ENCODE data around the gene NR2E3.

DNA sequence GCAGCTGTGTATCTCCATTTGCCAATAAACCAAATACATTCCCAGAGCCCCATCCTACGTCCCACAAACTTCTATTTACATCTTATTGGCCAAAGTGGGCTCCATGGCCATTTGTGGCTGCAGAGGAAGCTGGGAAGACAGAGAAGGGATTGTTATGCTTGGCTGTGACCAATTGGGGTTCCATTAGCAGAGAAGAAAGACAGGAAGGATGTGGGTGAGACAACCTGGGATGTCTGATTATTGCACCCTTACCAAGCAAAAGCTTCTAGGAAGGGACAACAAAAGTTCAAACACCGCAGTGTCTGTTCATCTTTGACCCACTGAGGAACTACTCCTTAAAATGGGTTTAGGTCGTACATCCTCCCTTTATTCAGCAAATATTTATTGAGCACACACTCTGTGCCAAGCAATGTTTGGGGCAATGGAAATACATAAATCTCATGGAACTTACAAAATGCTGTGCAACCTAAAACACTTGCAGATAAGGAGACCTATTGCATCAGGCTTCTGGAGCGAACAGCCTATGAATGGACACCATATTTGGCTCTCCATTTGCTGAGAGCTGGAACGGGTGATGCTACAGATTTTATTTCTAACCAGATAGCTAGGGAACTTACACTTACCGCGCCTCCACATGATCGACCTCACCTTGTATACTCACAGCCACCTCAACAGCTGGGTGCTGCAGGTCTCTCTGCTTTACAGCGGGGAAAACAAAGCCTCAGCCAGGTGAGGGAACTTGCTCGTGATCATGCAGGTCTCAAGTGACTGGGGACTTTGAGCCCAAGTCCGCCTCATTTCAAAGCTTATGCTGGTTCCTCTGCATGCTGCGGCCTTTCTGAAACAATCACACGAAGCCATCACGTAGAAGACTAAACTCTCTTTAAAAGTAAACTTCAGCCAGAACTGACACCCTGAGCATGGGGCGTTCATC lies 21.4 kb upstream of the NR2E3 start:
- TF ChIP-seq, protein P1, sequence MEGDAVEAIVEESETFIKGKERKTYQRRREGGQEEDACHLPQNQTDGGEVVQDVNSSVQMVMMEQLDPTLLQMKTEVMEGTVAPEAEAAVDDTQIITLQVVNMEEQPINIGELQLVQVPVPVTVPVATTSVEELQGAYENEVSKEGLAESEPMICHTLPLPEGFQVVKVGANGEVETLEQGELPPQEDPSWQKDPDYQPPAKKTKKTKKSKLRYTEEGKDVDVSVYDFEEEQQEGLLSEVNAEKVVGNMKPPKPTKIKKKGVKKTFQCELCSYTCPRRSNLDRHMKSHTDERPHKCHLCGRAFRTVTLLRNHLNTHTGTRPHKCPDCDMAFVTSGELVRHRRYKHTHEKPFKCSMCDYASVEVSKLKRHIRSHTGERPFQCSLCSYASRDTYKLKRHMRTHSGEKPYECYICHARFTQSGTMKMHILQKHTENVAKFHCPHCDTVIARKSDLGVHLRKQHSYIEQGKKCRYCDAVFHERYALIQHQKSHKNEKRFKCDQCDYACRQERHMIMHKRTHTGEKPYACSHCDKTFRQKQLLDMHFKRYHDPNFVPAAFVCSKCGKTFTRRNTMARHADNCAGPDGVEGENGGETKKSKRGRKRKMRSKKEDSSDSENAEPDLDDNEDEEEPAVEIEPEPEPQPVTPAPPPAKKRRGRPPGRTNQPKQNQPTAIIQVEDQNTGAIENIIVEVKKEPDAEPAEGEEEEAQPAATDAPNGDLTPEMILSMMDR (conservative IDR thresholded peaks at IDR 0.05): no peak
- TF ChIP-seq ZFX (IDR thresholded peaks at IDR 0.05): no peak
